Measurements from ENCODE around the gene UFSP2. TPM values are rescaled to one million over a fixed set of nuclear protein-coding genes. Genes with fewer than 3 reads are reported as not detected.

UFSP2 gene
- total RNA-seq, 1 donor from 2014 or later, result 8.6 TPM

DNA sequence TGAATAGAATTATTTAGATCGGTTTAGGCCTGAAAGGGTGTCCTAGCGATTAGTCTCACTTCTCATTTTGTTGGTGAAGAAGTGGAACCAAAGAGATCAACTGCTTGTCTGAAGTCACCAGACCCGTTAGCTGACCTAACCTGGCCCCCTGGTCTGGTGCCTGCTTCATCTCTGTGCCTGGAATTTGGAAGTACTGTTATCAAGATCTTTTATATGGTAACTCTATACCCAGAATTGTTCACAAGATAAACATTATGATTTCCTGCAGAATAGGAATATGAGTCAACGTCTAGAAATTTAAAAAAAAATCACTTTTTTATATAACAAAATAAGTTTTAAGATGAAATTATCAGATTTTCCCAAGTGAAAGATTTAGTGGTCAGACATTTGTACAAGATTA lies 67.2 kb downstream of the UFSP2 start:
- Histone ChIP-seq H3K4me3 (no peak overlapping the region), H3K4me1 (peaks cover 4 to 48% of the 10 kb centered on the region in 2 donors), H3K9me3 (no peaks in the 10 kb centered on the region), H3K27ac (peak overlapping the region; percentile 84 to 90), H3K27me3 (no peaks in the 10 kb centered on the region), H3K36me3 (peaks cover 11 to 14% of the 10 kb centered on the region in 2 donors)
- intact Hi-C loops (cut with DNase I), result loop anchor here (2.0 to 5.0 kb wide), 3 partner anchors 14 to 146 kb away; partner anchors contain the start of gene LRP2BP
- TF ChIP-seq, protein P1, sequence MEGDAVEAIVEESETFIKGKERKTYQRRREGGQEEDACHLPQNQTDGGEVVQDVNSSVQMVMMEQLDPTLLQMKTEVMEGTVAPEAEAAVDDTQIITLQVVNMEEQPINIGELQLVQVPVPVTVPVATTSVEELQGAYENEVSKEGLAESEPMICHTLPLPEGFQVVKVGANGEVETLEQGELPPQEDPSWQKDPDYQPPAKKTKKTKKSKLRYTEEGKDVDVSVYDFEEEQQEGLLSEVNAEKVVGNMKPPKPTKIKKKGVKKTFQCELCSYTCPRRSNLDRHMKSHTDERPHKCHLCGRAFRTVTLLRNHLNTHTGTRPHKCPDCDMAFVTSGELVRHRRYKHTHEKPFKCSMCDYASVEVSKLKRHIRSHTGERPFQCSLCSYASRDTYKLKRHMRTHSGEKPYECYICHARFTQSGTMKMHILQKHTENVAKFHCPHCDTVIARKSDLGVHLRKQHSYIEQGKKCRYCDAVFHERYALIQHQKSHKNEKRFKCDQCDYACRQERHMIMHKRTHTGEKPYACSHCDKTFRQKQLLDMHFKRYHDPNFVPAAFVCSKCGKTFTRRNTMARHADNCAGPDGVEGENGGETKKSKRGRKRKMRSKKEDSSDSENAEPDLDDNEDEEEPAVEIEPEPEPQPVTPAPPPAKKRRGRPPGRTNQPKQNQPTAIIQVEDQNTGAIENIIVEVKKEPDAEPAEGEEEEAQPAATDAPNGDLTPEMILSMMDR (IDR thresholded peaks at IDR 0.05), result no peak
- DNase-seq (ENCODE audit: low spot score in 2 of 2), result peak in 1 of 2 donors; percentile 79

DNA sequence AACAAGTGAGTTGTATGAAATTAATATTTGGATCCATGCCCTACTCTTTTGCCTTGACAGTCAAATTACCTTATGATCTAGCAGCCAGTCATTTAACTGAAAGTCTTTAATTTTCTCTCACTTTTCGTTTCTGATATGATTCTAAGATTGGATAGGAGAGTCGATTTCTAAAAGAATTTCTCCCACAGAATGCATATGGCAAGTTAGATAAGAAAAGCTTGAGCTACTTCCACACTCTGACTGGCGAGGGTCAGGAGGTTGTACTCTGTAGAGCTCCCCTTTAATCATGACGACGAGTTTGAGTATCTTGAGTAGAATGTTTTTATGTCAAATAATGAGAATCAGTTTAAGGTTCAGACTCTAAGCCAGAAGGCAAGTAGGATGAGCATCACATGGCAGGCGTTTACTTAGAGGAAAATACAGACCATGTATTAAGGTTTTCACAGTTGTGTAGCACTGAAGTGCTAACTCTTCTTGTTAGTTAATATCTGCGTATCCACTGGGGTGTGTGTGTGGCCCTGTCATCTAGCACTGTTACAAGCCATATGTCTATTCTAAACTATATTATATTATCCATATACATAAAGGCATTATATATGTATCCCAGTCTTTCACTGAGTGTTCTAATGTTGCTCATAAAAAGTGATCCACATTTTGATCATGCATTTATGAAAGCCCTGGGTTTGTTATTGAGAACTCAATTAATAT lies 67.9 kb downstream of the UFSP2 start:
- peak overlapping the region; percentile 84 to 90 for H3K27ac ChIP-seq
- DNase-seq (ENCODE audit: low spot score in 2 of 2), result no peak
- no peaks in the 10 kb centered on the region for H3K27me3 ChIP-seq
- H3K4me3 ChIP-seq, result no peak overlapping the region
- peaks cover 4 to 42% of the 10 kb centered on the region in 2 donors for H3K4me1 ChIP-seq
- H3K9me3 ChIP-seq, result no peaks in the 10 kb centered on the region
- intact Hi-C loops (cut with DNase I), result loop anchor here (2.0 to 5.0 kb wide), 3 partner anchors 13 to 146 kb away; partner anchors contain the start of gene LRP2BP
- TF ChIP-seq, protein P1 (IDR thresholded peaks at IDR 0.05), result no peak
- peaks cover 11 to 14% of the 10 kb centered on the region in 2 donors for H3K36me3 ChIP-seq

DNA sequence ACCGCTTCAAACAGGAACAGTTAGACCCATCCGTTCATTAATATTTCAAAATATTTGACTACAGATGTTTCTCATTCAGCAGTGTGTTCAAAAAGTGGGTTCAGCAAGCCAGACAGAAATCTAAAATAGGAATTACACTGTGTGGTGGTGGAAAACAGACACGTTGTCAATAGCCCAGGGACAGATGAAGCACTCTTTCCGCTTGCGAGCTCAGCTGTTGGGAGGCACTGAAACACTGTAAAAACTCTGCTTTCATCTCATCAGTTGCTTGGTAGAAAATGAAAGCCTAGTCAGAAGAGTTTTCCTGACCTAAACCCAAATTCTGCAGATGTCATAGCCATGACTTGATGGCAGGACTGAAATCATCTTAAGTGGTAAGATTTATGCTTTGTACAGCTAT lies 68.6 kb downstream of the UFSP2 start:
- H3K27me3 ChIP-seq, result no peaks in the 10 kb centered on the region
- TF ChIP-seq, protein P1 (IDR thresholded peaks at IDR 0.05), result no peak
- H3K27ac ChIP-seq, result peak overlapping the region; percentile 84 to 90
- peaks cover 11 to 14% of the 10 kb centered on the region in 2 donors for H3K36me3 ChIP-seq
- no peaks in the 10 kb centered on the region for H3K9me3 ChIP-seq
- H3K4me1 ChIP-seq, result peaks cover 4 to 37% of the 10 kb centered on the region in 2 donors
- intact Hi-C loops (cut with DNase I), result loop anchor here (5.0 kb wide), 1 partner anchor 145 kb away; no protein-coding TSS in a partner anchor
- peak in 1 of 2 donors; percentile 72 for DNase-seq (ENCODE audit: low spot score in 2 of 2)
- H3K4me3 ChIP-seq, result no peak overlapping the region

DNA sequence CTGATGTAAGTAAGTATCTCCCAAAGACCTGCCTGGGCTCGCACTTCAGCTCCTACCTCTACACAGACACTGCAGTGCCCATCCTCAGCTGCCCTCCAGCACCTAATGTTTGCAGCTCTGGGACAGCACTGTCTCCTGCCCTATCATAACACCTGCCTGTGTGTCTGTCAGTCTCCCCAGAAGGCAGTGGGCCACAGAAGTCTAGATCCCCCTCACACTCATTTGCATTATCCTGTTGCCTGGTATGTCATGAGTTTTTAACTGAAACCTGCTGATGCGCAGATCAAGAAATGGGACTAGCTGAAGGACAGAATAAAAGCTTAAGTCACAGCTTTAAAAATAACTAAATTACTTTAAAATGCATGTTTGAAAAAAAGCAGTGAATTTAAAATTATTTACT lies 73.0 kb downstream of the UFSP2 start:
- intact Hi-C loops (cut with DNase I), result no loop called here

DNA sequence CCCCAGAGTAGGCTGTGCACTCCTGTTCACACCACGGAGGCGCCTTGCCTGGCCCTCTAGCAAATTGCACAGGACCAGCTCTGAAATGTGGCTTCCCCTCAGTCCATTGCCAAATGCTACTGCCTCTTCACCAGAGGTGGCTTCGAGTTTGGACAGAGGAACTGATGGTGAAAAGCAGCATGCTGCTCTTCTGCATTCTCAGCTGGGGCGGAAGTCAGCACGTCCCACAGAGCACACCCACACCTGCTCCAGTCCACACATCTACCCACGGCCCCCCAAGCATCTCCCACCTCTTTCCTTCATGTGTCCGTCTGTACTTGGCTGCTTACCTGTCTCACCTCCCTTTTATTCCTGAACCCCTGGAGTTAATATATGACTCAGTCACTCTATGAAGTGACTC lies 73.6 kb downstream of the UFSP2 start:
- H3K36me3 ChIP-seq, result peaks cover 28 to 29% of the 10 kb centered on the region in 2 donors
- H3K4me1 ChIP-seq, result peaks cover 0 to 4% of the 10 kb centered on the region in 2 donors
- no peak overlapping the region for H3K27ac ChIP-seq
- no peak overlapping the region for H3K4me3 ChIP-seq
- no peaks in the 10 kb centered on the region for H3K9me3 ChIP-seq
- TF ChIP-seq, protein P1 (IDR thresholded peaks at IDR 0.05), result no peak
- intact Hi-C loops (cut with DNase I), result no loop called here
- no peaks in the 10 kb centered on the region for H3K27me3 ChIP-seq
- no peak for DNase-seq (ENCODE audit: low spot score in 2 of 2)

More for the DNA sequence above, 73.0 kb downstream of the UFSP2 start:
- no peak for DNase-seq (ENCODE audit: low spot score in 2 of 2)
- Histone ChIP-seq H3K27ac (no peak overlapping the region), H3K27me3 (no peaks in the 10 kb centered on the region), H3K4me1 (peaks cover 0 to 4% of the 10 kb centered on the region in 2 donors), H3K36me3 (peaks cover 25 to 27% of the 10 kb centered on the region in 2 donors), H3K9me3 (no peaks in the 10 kb centered on the region), H3K4me3 (no peak overlapping the region)
- TF ChIP-seq, protein P1 (IDR thresholded peaks at IDR 0.05), result no peak
